ENCODE measurements around the gene MATN4. TPM values are rescaled to one million over a fixed set of nuclear protein-coding genes. Genes with fewer than 3 reads are reported as not detected.

MATN4 gene
- total and polyA plus RNA-seq, 2 of the 13 experiments (the other 11 are each of a cell fraction or from before 2014, with no cell fraction given) = not detected

GRCh38 chr20:45341579-45341938, 33.5 kb upstream of the MATN4 start (continued):
- TF ChIP-seq, protein P1, sequence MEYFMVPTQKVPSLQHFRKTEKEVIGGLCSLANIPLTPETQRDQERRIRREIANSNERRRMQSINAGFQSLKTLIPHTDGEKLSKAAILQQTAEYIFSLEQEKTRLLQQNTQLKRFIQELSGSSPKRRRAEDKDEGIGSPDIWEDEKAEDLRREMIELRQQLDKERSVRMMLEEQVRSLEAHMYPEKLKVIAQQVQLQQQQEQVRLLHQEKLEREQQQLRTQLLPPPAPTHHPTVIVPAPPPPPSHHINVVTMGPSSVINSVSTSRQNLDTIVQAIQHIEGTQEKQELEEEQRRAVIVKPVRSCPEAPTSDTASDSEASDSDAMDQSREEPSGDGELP (IDR thresholded peaks at IDR 0.05; ENCODE audit: borderline replicate concordance, low read depth) = no peak
- TF ChIP-seq ZBTB3 (CRISPR knock-in tag; IDR thresholded peaks at IDR 0.05; ENCODE audit: borderline replicate concordance, low read depth) = no peak
- no peak for TF ChIP-seq GFI1 (CRISPR knock-in tag; IDR thresholded peaks at IDR 0.05; ENCODE audit: borderline replicate concordance)
- peak; percentile 91 for TF ChIP-seq ZNF652 (CRISPR knock-in tag; IDR thresholded peaks at IDR 0.05; ENCODE audit: borderline replicate concordance, low read depth)
- TF ChIP-seq ESRRA (CRISPR knock-in tag; IDR thresholded peaks at IDR 0.05; ENCODE audit: low read depth) = peak; percentile 16; the same call in 1 of the 2 replicates
- peak; percentile 78 for TF ChIP-seq ZNF281 (CRISPR knock-in tag; IDR thresholded peaks at IDR 0.05; ENCODE audit: borderline replicate concordance)
- TF ChIP-seq RFXANK (CRISPR knock-in tag; IDR thresholded peaks at IDR 0.05) = no peak; the same call in 1 of the 2 replicates
- TF ChIP-seq TRAFD1 (CRISPR knock-in tag; IDR thresholded peaks at IDR 0.05; ENCODE audit: borderline replicate concordance) = 0 out of 2 replicates have a peak, but pooled peaks have one; percentile 24
- no peak for TF ChIP-seq ELF1 (CRISPR knock-in tag; IDR thresholded peaks at IDR 0.05)
- TF ChIP-seq, protein P2, sequence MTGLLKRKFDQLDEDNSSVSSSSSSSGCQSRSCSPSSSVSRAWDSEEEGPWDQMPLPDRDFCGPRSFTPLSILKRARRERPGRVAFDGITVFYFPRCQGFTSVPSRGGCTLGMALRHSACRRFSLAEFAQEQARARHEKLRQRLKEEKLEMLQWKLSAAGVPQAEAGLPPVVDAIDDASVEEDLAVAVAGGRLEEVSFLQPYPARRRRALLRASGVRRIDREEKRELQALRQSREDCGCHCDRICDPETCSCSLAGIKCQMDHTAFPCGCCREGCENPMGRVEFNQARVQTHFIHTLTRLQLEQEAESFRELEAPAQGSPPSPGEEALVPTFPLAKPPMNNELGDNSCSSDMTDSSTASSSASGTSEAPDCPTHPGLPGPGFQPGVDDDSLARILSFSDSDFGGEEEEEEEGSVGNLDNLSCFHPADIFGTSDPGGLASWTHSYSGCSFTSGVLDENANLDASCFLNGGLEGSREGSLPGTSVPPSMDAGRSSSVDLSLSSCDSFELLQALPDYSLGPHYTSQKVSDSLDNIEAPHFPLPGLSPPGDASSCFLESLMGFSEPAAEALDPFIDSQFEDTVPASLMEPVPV (CRISPR knock-in tag; IDR thresholded peaks at IDR 0.05) = peak; percentile 69; the same call in 1 of the 2 replicates
- TF ChIP-seq, protein P3, sequence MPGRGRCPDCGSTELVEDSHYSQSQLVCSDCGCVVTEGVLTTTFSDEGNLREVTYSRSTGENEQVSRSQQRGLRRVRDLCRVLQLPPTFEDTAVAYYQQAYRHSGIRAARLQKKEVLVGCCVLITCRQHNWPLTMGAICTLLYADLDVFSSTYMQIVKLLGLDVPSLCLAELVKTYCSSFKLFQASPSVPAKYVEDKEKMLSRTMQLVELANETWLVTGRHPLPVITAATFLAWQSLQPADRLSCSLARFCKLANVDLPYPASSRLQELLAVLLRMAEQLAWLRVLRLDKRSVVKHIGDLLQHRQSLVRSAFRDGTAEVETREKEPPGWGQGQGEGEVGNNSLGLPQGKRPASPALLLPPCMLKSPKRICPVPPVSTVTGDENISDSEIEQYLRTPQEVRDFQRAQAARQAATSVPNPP (CRISPR knock-in tag; IDR thresholded peaks at IDR 0.05) = 0 out of 2 replicates have a peak, but pooled peaks have one; percentile 16
- TF ChIP-seq SAFB2 (CRISPR knock-in tag; IDR thresholded peaks at IDR 0.05; ENCODE audit: borderline replicate concordance, low read depth) = no peak
- peak; percentile 58 for TF ChIP-seq HNF4A (CRISPR knock-in tag; IDR thresholded peaks at IDR 0.05)
- TF ChIP-seq NFIC (IDR thresholded peaks at IDR 0.05; ENCODE audit: low read length) = no peak
- TF ChIP-seq ZNF790 (CRISPR knock-in tag; IDR thresholded peaks at IDR 0.05; ENCODE audit: borderline replicate concordance) = no peak
- peak; percentile 13; the same call in 1 of the 2 replicates for TF ChIP-seq ZNF567 (CRISPR knock-in tag; IDR thresholded peaks at IDR 0.05; ENCODE audit: borderline replicate concordance)
- TF ChIP-seq CCDC6 (CRISPR knock-in tag; IDR thresholded peaks at IDR 0.05) = no peak
- TF ChIP-seq, protein P4, sequence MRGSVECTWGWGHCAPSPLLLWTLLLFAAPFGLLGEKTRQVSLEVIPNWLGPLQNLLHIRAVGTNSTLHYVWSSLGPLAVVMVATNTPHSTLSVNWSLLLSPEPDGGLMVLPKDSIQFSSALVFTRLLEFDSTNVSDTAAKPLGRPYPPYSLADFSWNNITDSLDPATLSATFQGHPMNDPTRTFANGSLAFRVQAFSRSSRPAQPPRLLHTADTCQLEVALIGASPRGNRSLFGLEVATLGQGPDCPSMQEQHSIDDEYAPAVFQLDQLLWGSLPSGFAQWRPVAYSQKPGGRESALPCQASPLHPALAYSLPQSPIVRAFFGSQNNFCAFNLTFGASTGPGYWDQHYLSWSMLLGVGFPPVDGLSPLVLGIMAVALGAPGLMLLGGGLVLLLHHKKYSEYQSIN (CRISPR knock-in tag; IDR thresholded peaks at IDR 0.05; ENCODE audit: borderline replicate concordance) = no peak
- TF ChIP-seq SPEN (CRISPR knock-in tag; IDR thresholded peaks at IDR 0.05; ENCODE audit: low read depth) = 0 out of 2 replicates have a peak, but pooled peaks have one; percentile 5
- TF ChIP-seq SMYD3 (CRISPR knock-in tag; IDR thresholded peaks at IDR 0.05) = peak; percentile 76
